Natural killer cell (primary cell): ENCODE data around the gene POT1. TPM values are rescaled to one million over a fixed set of nuclear protein-coding genes. Genes with fewer than 3 reads are reported as not detected.

Experiments
- ATAC-seq, 3 donors: fragments of 150-1000 bp in 2 of 3; fragments of 200-7000 bp in 1 of 3; cut with Tn5 transposase; 1 replicate in 1 of 3; 2 replicates in 2 of 3; pipeline ENCODE4 v1.10.0; 2021; ENCODE audit warnings: mild to moderate bottlenecking in 2 of 3, moderate library complexity in 2 of 3
- DNase-seq, 2 donors: peaks; one replicate each; pipeline versions ENCODE4 v3.0.0 to v3.0.0-alpha.2; 2013 to 2021; ENCODE audit warnings: mixed read lengths in 1 of 2
- H3K27ac ChIP-seq: one replicate; pipeline ENCODE4 v1.5.1; 2013; ENCODE audit warnings: mild to moderate bottlenecking, low read length
- H3K27me3 ChIP-seq: one replicate; pipeline ENCODE4 v1.6.1; 2013; ENCODE audit warnings: low read length; ENCODE audit not compliant: control insufficient read depth, insufficient read depth
- H3K36me3 ChIP-seq: one replicate; pipeline ENCODE4 v1.6.1; 2013; ENCODE audit warnings: low read length; ENCODE audit not compliant: control insufficient read depth, insufficient read depth
- H3K4me1 ChIP-seq: one replicate; pipeline ENCODE4 v1.6.1; 2013; ENCODE audit warnings: low read length; ENCODE audit not compliant: control insufficient read depth, insufficient read depth
- H3K4me3 ChIP-seq: one replicate; pipeline ENCODE4 v1.5.1; 2013; ENCODE audit warnings: low read length
- H3K9me3 ChIP-seq: one replicate; pipeline ENCODE4 v1.6.1; 2013; ENCODE audit warnings: low read length; ENCODE audit not compliant: control insufficient read depth, insufficient read depth
- H3K27ac Mint-ChIP-seq, 2 donors: one replicate each; pipeline ENCODE4 v1.8.0; 2022; ENCODE audit warnings: mild to moderate bottlenecking in 2 of 2, mixed read lengths in 2 of 2, moderate library complexity in 1 of 2
- H3K27me3 Mint-ChIP-seq, 2 donors: one replicate each; pipeline ENCODE4 v1.8.0; 2022; ENCODE audit warnings: low read depth in 2 of 2, mixed read lengths in 2 of 2
- H3K36me3 Mint-ChIP-seq: one replicate; pipeline ENCODE4 v1.8.0; 2022; ENCODE audit warnings: mixed read lengths
- H3K4me1 Mint-ChIP-seq, 2 donors: one replicate each; pipeline ENCODE4 v1.8.0; 2022; ENCODE audit warnings: mixed read lengths in 2 of 2
- H3K4me3 Mint-ChIP-seq: one replicate; pipeline ENCODE4 v1.8.0; 2022; ENCODE audit warnings: mild to moderate bottlenecking, moderate library complexity, mixed read lengths
- H3K9me3 Mint-ChIP-seq, 2 donors: one replicate each; pipeline ENCODE4 v1.8.0; 2022; ENCODE audit warnings: mixed read lengths in 2 of 2
- WGBS: methylation state at CpG from one replicate; pipeline ENCODE4 v1.1.7; 2013; ENCODE audit warnings: missing lambda C conversion rate; ENCODE audit not compliant: insufficient coverage; 5-methylcytosine and 5-hydroxymethylcytosine counted together
- intact Hi-C: fragments of 100-400 bp; cut with micrococcal nuclease; formaldehyde crosslinking; loops from one replicate; pipeline ENCODE4 v1.14.2; 2022
- total RNA-seq, 4 donors: library from RNA; stranded (reverse); fragments of 120-200 nt in 1 of 4; gene quantifications; one replicate each; pipeline versions ENCODE4 v1.2.3 to v1.2.4, GENCODE V29; 2013 to 2022
- TF ChIP-seq, protein P1 (sequence below): fragments of 200-600 bp; IDR thresholded peaks from one replicate; pipeline ENCODE4 v1.8.0; 2022; ENCODE audit warnings: antibody characterized with exemption

Gene POT1
- total RNA-seq, 3 donors from 2014 or later (not counting 1 experiment from before 2014, with no cell fraction given), result 19.7 to 22.0 (median 20.8) TPM

DNA sequence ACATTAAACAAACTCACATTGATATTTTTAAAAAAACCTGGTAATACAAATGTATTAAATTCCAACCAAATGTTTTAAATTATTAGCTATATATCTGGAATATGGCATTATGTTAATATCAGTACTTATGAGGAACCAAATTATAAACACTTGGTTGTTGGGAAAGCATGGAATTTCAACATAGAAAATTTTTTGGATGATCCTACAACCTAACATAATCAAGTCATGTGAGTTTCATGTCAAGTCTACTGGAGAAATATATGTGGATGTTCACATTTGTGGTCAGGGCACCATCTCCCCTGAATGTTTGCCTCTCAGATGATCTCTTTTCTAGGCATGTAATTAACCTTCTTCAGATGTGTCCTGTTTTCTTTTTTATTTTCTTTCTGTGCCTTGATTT is 5.2 kb upstream of the POT1 start:
- Mint-ChIP-seq H3K27ac (no peak overlapping the region), H3K9me3 (no peaks in the 10 kb centered on the region)
- intact Hi-C loops, result no loop called here

DNA sequence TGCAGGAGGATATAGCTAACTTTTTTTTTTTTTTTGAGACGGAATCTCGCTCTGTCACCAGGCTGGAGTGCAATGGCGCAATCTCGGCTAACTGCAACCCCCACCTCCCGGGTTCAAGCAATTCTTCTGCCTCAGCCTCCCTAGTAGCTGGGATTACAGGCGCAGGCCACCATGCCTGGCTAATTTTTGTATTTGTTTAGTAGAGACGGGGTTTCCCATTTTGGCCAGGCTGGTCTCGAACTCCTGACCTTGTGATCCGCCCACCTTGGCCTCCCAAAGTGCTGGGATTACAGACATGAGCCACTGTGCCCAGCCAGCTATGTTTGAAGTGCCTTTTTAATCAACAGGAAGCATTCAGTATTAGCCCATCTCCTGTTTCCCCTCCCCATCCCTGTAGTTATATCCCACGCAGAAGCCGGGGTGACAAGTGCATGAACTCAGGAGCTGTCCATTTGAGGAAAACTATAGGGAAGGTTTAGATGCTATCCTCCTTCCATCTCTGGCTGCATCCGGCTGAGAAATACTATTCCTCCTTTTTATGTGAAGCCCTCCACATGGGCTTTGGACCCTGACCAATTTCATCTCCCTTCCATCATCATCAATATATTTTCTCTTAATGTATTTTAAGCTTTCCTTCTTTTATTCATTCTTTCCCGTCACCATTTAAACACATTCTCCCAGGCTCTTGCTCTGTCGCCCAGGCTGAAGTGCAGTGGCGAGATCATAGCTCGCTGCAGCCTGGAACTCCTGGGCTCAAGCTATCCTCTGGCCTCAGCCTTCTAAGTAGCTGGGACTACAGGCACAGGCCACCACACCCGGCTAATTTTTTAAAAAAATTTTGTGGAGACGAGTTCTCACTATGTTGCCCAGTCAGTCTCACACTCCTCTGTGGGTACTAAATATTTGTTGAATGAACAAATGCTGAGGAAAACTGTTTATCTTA is 1.3 kb upstream of the POT1 start:
- H3K36me3 ChIP-seq, result peaks cover 2% of the 10 kb centered on the region
- 89% methylated on average over 11 of the region's 18 CpGs for WGBS
- DNase-seq (peak in 1 of 2 donors; percentile 12), ATAC-seq (no peak)
- peaks cover 2% of the 10 kb centered on the region for H3K4me1 ChIP-seq
- Mint-ChIP-seq H3K27ac (peak overlapping the region; percentile 62 to 79), H3K27me3 (no peaks in the 10 kb centered on the region), H3K4me3 (peak overlapping the region; percentile 54), H3K9me3 (no peaks in the 10 kb centered on the region), H3K4me1 (peaks cover 18 to 21% of the 10 kb centered on the region in 2 donors), H3K36me3 (no peaks in the 10 kb centered on the region)
- no peak overlapping the region for H3K27ac ChIP-seq
- no peak overlapping the region for H3K4me3 ChIP-seq
- H3K9me3 ChIP-seq, result no peaks in the 10 kb centered on the region
- TF ChIP-seq, protein P1, sequence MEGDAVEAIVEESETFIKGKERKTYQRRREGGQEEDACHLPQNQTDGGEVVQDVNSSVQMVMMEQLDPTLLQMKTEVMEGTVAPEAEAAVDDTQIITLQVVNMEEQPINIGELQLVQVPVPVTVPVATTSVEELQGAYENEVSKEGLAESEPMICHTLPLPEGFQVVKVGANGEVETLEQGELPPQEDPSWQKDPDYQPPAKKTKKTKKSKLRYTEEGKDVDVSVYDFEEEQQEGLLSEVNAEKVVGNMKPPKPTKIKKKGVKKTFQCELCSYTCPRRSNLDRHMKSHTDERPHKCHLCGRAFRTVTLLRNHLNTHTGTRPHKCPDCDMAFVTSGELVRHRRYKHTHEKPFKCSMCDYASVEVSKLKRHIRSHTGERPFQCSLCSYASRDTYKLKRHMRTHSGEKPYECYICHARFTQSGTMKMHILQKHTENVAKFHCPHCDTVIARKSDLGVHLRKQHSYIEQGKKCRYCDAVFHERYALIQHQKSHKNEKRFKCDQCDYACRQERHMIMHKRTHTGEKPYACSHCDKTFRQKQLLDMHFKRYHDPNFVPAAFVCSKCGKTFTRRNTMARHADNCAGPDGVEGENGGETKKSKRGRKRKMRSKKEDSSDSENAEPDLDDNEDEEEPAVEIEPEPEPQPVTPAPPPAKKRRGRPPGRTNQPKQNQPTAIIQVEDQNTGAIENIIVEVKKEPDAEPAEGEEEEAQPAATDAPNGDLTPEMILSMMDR, result no peak
- H3K27me3 ChIP-seq, result no peaks in the 10 kb centered on the region
- intact Hi-C loops, result no loop called here

More for the DNA sequence above, 5.2 kb upstream of the POT1 start:
- Histone ChIP-seq H3K4me1 (no peaks in the 10 kb centered on the region), H3K27ac (no peak overlapping the region), H3K27me3 (no peaks in the 10 kb centered on the region), H3K9me3 (no peaks in the 10 kb centered on the region), H3K4me3 (no peak overlapping the region), H3K36me3 (no peaks in the 10 kb centered on the region)
- no peaks in the 10 kb centered on the region for H3K36me3 Mint-ChIP-seq
- DNase-seq (no peak), ATAC-seq (no peak)
- H3K4me3 Mint-ChIP-seq, result no peak overlapping the region
- TF ChIP-seq, protein P1, result no peak
- peaks cover under 1 to 6% of the 10 kb centered on the region in 2 donors for H3K4me1 Mint-ChIP-seq
- peaks cover 8 to 12% of the 10 kb centered on the region in 2 donors for H3K27me3 Mint-ChIP-seq

DNA sequence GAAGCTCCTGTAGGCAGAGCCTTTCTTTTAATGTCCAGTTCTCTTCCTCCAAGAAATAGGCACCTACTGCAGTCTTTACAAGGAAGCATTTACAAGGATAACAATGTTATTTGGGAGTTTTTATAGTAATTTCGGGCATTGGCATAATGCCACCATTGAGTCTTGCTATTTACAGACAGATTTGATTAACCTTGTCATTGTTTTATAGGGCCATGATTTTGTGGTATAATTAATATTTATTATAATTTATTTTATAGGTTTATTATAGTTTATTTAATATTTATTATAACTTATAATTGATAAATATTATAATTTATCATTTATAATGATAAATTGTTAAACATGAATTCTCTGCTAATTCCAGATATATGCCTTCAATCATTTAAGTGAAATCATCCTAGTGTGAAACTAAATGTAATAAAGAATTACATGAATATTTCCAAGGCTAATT is 573 bp upstream of the POT1 start:
- Histone ChIP-seq H3K36me3 (peaks cover 2% of the 10 kb centered on the region), H3K4me3 (peak overlapping the region; percentile 58), H3K4me1 (peaks cover 2% of the 10 kb centered on the region), H3K9me3 (no peaks in the 10 kb centered on the region), H3K27me3 (no peaks in the 10 kb centered on the region), H3K27ac (peak overlapping the region; percentile 83)
- no peaks in the 10 kb centered on the region for H3K27me3 Mint-ChIP-seq
- peak overlapping the region; percentile 93 to 97 for H3K27ac Mint-ChIP-seq
- ATAC-seq (no peak), DNase-seq (no peak)
- WGBS, result 20% methylated on average over 1 of the region's 1 CpG
- H3K4me1 Mint-ChIP-seq, result peaks cover 18 to 25% of the 10 kb centered on the region in 2 donors
- intact Hi-C loops, result no loop called here
- no peaks in the 10 kb centered on the region for H3K36me3 Mint-ChIP-seq
- no peaks in the 10 kb centered on the region for H3K9me3 Mint-ChIP-seq
- H3K4me3 Mint-ChIP-seq, result peak overlapping the region; percentile 97
- TF ChIP-seq, protein P1, result no peak
